ENCODE data around the gene PRKN. TPM values are rescaled to one million over a fixed set of nuclear protein-coding genes. Genes with fewer than 3 reads are reported as not detected.

The PRKN gene
- total and polyA plus RNA-seq, 8 donors = 0.82 to 7.2 (median 2.9) TPM

- H3K9me3 ChIP-seq = no peaks in the 10 kb centered on the region
These were observed 459.9 kb downstream of the PRKN start for GRCh38 chr6:162267641-162268040.

GRCh38 chr6:162267126-162267525 is 460.4 kb downstream of the PRKN start:
- Histone ChIP-seq H3K27me3 (no peaks in the 10 kb centered on the region), H3K27ac (no peak overlapping the region), H3K9me3 (no peaks in the 10 kb centered on the region), H3K36me3 (no peaks in the 10 kb centered on the region), H3K4me3 (no peak overlapping the region), H3K4me1 (peaks cover 0 to 7% (median 0%) of the 10 kb centered on the region in 3 donors)
- FAIRE-seq (no peak), ATAC-seq (no peak), DNase-seq (no peak)
- WGBS, 2 donors = 63 to 66% methylated on average over 4 of the region's 4 CpGs
- intact Hi-C loops (cut with DNase I) = no loop called here
- TF ChIP-seq CTCF (IDR thresholded peaks at IDR 0.05) = no peak

More at GRCh38 chr6:162267641-162268040, 459.9 kb downstream of the PRKN start:
- intact Hi-C loops (cut with DNase I) = no loop called here
- DNase-seq = no peak
- 81 to 88% methylated on average over 2 of the region's 2 CpGs for WGBS, 2 donors
- Histone ChIP-seq H3K36me3 (no peaks in the 10 kb centered on the region), H3K27me3 (no peaks in the 10 kb centered on the region), H3K27ac (no peak overlapping the region), H3K4me3 (no peak overlapping the region), H3K4me1 (peaks cover 0 to 7% (median 0%) of the 10 kb centered on the region in 3 donors)
- ATAC-seq = no peak
- peak; percentile 20 for FAIRE-seq
- TF ChIP-seq CTCF (IDR thresholded peaks at IDR 0.05) = no peak

DNA sequence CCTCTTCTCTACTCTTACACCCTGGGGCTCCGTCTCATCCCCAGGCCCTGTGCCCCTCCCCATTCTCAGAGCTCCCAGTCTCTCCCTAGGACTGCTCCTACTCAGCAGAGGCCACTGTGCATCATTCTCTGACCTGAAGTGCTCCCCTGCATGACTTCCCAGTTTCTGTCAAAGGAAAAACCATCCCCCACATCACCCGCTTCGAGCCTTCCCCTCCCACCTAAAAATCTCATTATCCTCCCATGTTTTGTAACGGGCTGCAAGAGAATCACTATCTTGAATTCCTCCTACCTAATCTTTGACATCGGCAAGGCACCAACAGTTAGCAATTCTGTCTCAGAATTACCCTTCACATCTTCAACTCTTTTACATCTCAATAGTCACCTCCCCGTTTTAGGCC is 463.0 kb downstream of the PRKN start:
- no peak for TF ChIP-seq CTCF (IDR thresholded peaks at IDR 0.05)
- no peak overlapping the region for H3K27ac ChIP-seq
- WGBS, 2 donors = 89 to 90% methylated on average over 6 of the region's 6 CpGs
- peaks cover 0 to 7% (median 0%) of the 10 kb centered on the region in 3 donors for H3K4me1 ChIP-seq
- H3K36me3 ChIP-seq = no peaks in the 10 kb centered on the region
- no peak overlapping the region for H3K4me3 ChIP-seq
- H3K27me3 ChIP-seq = no peaks in the 10 kb centered on the region
- DNase-seq (no peak), FAIRE-seq (no peak), ATAC-seq (no peak)
- intact Hi-C loops (cut with DNase I) = no loop called here
- no peaks in the 10 kb centered on the region for H3K9me3 ChIP-seq

DNA sequence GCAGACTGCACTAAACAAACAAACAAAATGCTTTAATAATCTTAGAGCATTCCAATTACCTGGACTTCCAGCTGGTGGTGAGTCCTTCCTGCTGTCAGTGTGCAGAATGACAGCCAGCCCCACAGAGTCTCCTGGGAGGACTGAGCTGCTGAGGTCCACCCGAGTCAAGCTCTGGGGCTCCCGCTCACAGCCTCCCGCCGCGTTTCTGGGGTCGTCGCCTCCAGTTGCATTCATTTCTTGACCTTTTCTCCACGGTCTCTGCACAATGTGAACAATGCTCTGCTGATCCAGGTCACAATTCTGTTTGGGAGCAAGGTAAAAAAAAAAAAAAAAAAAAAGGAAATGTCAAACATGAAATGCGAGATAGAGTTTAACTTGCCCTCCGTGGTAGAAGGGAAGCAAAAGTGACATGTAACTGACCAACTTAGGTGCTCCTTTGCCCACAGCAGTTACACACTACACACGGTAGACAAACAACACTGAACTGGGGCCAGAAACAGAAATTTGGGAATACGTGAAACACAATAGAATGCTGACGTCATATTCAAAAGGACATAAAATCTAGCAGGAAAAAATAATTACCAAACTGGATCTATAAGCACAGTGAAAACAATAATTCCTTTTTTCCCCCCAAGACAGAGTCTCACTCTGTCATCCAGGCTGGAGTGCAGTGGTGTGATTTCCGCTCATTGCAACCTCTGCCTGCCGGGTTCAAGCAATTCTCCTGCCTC is 464.9 kb downstream of the PRKN start:
- DNase-seq (no peak), FAIRE-seq (no peak), ATAC-seq (no peak)
- Histone ChIP-seq H3K27me3 (no peaks in the 10 kb centered on the region), H3K9me3 (no peaks in the 10 kb centered on the region), H3K4me3 (no peak overlapping the region), H3K36me3 (no peaks in the 10 kb centered on the region), H3K27ac (no peak overlapping the region), H3K4me1 (peaks cover 0 to 5% (median 0%) of the 10 kb centered on the region in 3 donors)
- TF ChIP-seq CTCF (IDR thresholded peaks at IDR 0.05) = no peak
- intact Hi-C loops (cut with DNase I) = no loop called here
- 87 to 88% methylated on average over 15 of the region's 15 CpGs for WGBS, 2 donors

- Histone ChIP-seq H3K9me3 (no peaks in the 10 kb centered on the region), H3K27ac (no peak overlapping the region), H3K36me3 (no peaks in the 10 kb centered on the region), H3K4me3 (no peak overlapping the region), H3K4me1 (no peaks in the 10 kb centered on the region), H3K27me3 (no peaks in the 10 kb centered on the region)
- no peak for DNase-seq
- no peak for FAIRE-seq
- TF ChIP-seq CTCF (IDR thresholded peaks at IDR 0.05) = no peak
- intact Hi-C loops (cut with DNase I) = no loop called here
- no peak for ATAC-seq
- WGBS, 2 donors = 69 to 80% methylated on average over 1 of the region's 1 CpG
These were observed 466.0 kb downstream of the PRKN start for GRCh38 chr6:162261598-162261997.

All from pancreas (tissue), 10 donors.